ENCODE measurements around the gene ARMS2.

- no peak for TF ChIP-seq CTCF (IDR thresholded peaks at IDR 0.05)
- TF ChIP-seq POLR2A (IDR thresholded peaks at IDR 0.05), result no peak
These were observed 1.1 kb downstream of the ARMS2 start for GRCh38 chr10:122455376-122456079.

All from right lobe of liver (tissue), 4 donors.